ENCODE data around the gene RHOV. TPM values are rescaled to one million over a fixed set of nuclear protein-coding genes. Genes with fewer than 3 reads are reported as not detected.

The RHOV gene, protein sequence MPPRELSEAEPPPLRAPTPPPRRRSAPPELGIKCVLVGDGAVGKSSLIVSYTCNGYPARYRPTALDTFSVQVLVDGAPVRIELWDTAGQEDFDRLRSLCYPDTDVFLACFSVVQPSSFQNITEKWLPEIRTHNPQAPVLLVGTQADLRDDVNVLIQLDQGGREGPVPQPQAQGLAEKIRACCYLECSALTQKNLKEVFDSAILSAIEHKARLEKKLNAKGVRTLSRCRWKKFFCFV
- total RNA-seq (not detected), polyA plus RNA-seq (not detected)

DNA sequence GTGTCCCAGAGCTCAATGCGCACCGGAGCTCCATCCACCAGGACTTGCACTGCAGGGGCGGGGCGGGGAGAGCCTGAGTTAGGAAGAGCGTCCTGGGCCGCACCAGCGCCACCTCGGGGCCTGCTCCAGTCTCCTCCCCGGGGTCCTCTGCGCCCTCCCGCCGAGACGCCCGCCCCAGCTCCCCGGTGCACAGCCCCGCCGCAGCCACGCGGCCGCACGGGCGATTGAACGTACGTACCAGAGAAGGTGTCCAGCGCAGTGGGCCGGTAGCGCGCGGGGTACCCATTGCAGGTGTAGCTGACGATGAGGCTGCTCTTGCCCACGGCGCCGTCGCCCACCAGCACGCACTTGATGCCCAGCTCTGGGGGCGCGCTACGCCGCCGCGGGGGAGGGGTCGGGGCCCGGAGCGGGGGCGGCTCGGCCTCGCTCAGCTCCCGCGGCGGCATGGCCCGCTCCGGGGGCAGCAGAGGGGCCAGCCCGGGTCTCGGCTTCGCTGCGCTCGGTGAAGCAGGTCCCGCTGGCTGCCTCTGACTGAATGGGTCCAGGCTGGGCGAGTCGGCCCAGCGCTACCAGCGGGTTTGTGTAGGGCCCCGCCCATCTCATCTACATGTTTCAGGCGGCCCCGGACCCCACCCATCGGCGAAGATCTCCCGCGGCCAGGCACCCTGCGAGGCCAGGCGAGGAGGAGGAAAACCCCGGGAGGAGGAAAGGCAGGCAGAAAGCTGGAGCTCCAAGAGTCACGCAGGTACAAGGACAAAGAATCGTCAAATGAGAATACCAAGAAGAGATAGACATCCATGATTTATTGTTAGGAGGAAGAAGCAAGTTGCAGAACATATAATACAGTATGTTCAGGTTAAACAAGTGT is at the start of gene RHOV:
Gene RHOV, minus strand, starts transcription at position 541 of the 868 bp plus-strand sequence. Its CDS starts 95 bp downstream, at position 446.
- peaks cover 6% of the 10 kb centered on the region for H3K4me1 ChIP-seq (ENCODE audit: insufficient read depth, low read length)
- Mint-ChIP-seq H3K36me3 (no peaks in the 10 kb centered on the region), H3K4me3 (peak within 1 kb of the TSS; percentile 78 to 93 (median 88)), H3K27ac (no peak within 1 kb of the TSS), H3K4me1 (peaks cover 2 to 19% (median 8%) of the 10 kb centered on the region in 4 donors), H3K9me3 (no peaks in the 10 kb centered on the region), H3K27me3 (peaks cover 1% of the 10 kb centered on the region in 2 donors)
- H3K27ac ChIP-seq (ENCODE audit: low read depth, low read length) = no peak within 1 kb of the TSS
- no peaks in the 10 kb centered on the region for H3K36me3 ChIP-seq (ENCODE audit: insufficient read depth, low read length)
- DNase-seq = peak; percentile 31 to 62 (median 37)
- peak within 1 kb of the TSS in 1 of 2 donors; percentile 44 for H3K4me3 ChIP-seq (ENCODE audit: low read length in 2 of 2)
- intact Hi-C loops (cut with micrococcal nuclease) = no loop called here
- H3K27me3 ChIP-seq (ENCODE audit: insufficient read depth, low read length) = no peaks in the 10 kb centered on the region
- H3K9me3 ChIP-seq (ENCODE audit: control insufficient read depth in 1 of 2, low read length in 2 of 2) = no peaks in the 10 kb centered on the region
- CTCF ChIA-PET (ENCODE audit: partially characterized antibody) = interaction anchor here (0.8 to 3.2 kb wide), 7 partner anchors 8 to 23 kb away, joined by 3 to 15 read pairs (median 4); partner anchors contain the start of gene VPS18
- POLR2A ChIA-PET (ENCODE audit: partially characterized antibody) = interaction anchor here (0.7 to 0.9 kb wide), 2 partner anchors 11 to 20 kb away, joined by 3 read pairs; partner anchors contain the start of gene VPS18

DNA sequence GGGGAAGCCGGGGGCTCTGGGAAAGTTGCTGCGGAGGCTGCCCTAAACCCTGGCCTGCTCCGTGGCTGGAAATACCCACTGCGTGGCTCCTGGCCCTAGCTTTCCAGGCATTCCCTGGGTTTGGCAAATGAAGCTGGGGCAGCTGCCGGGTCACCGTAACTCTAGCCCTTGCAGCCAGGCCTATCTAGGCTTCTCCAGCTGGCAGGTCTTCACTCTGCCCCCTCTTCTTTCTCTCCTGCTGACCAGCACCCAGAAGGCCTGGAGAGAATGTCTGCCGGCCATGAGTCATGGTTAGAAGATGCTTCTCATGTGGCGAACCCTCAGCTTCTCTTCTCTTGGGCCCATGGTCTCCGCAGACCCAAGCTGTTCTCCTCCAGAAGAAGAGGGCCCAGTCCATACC is 49.5 kb upstream of the RHOV start:
- no peak overlapping the region for H3K27ac ChIP-seq (ENCODE audit: low read depth, low read length)
- Mint-ChIP-seq H3K27me3 (peaks cover 12 to 16% of the 10 kb centered on the region in 2 donors), H3K9me3 (no peaks in the 10 kb centered on the region), H3K4me1 (peaks cover 11 to 25% (median 15%) of the 10 kb centered on the region in 4 donors), H3K27ac (no peak overlapping the region), H3K36me3 (no peaks in the 10 kb centered on the region), H3K4me3 (no peak overlapping the region)
- no peak overlapping the region for H3K4me3 ChIP-seq (ENCODE audit: low read length in 2 of 2)
- H3K9me3 ChIP-seq (ENCODE audit: control insufficient read depth in 1 of 2, low read length in 2 of 2) = no peaks in the 10 kb centered on the region
- ChIA-PET CTCF (ENCODE audit: partially characterized antibody) (interaction anchor here (1.2 to 1.5 kb wide), 2 partner anchors 30 kb away, joined by 4 read pairs; partner anchors contain the start of genes CHAC1 and VPS18), POLR2A (ENCODE audit: partially characterized antibody) (interaction anchor here (1.2 kb wide), 1 partner anchor 17 kb away, joined by 5 read pairs; no protein-coding TSS in a partner anchor)
- H3K27me3 ChIP-seq (ENCODE audit: insufficient read depth, low read length) = peaks cover 14% of the 10 kb centered on the region
- H3K4me1 ChIP-seq (ENCODE audit: insufficient read depth, low read length) = peaks cover 26% of the 10 kb centered on the region
- intact Hi-C loops (cut with micrococcal nuclease) = no loop called here
- no peak for DNase-seq
- H3K36me3 ChIP-seq (ENCODE audit: insufficient read depth, low read length) = no peaks in the 10 kb centered on the region

DNA sequence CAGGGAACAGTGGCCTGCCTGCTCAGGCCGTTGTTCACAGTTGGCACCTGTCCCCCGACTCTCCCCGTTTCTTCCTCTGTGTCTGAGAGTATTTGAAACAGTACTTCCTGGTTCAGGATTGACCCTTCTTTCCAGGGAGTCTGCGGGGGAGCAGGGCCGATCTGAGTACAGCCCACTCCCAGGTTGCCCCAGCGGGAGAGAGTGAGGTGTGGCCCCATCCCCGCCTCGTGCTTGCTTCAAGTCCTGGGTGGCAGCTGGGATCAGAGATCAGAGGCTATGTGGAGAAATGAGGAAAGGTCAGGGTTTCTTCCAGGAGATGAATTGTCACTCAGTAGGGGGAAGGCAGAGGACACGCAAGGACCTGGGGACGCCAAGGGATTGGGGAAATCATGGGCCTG is 48.6 kb upstream of the RHOV start:
- H3K4me1 ChIP-seq (ENCODE audit: insufficient read depth, low read length) = peaks cover 16% of the 10 kb centered on the region
- no peak for DNase-seq
- Mint-ChIP-seq H3K27me3 (peaks cover 12 to 15% of the 10 kb centered on the region in 2 donors), H3K27ac (no peak overlapping the region), H3K4me1 (peaks cover 9 to 23% (median 14%) of the 10 kb centered on the region in 4 donors), H3K4me3 (no peak overlapping the region), H3K9me3 (no peaks in the 10 kb centered on the region), H3K36me3 (no peaks in the 10 kb centered on the region)
- POLR2A ChIA-PET (ENCODE audit: partially characterized antibody) = interaction anchor here (1.0 to 1.2 kb wide), 2 partner anchors 12 to 16 kb away, joined by 3 to 5 read pairs; no protein-coding TSS in a partner anchor
- H3K9me3 ChIP-seq (ENCODE audit: control insufficient read depth in 1 of 2, low read length in 2 of 2) = no peaks in the 10 kb centered on the region
- no peak overlapping the region for H3K4me3 ChIP-seq (ENCODE audit: low read length in 2 of 2)
- intact Hi-C loops (cut with micrococcal nuclease) = no loop called here
- H3K27me3 ChIP-seq (ENCODE audit: insufficient read depth, low read length) = peaks cover 13% of the 10 kb centered on the region
- H3K36me3 ChIP-seq (ENCODE audit: insufficient read depth, low read length) = no peaks in the 10 kb centered on the region
- CTCF ChIA-PET (ENCODE audit: partially characterized antibody) = no interaction called here
- no peak overlapping the region for H3K27ac ChIP-seq (ENCODE audit: low read depth, low read length)

DNA sequence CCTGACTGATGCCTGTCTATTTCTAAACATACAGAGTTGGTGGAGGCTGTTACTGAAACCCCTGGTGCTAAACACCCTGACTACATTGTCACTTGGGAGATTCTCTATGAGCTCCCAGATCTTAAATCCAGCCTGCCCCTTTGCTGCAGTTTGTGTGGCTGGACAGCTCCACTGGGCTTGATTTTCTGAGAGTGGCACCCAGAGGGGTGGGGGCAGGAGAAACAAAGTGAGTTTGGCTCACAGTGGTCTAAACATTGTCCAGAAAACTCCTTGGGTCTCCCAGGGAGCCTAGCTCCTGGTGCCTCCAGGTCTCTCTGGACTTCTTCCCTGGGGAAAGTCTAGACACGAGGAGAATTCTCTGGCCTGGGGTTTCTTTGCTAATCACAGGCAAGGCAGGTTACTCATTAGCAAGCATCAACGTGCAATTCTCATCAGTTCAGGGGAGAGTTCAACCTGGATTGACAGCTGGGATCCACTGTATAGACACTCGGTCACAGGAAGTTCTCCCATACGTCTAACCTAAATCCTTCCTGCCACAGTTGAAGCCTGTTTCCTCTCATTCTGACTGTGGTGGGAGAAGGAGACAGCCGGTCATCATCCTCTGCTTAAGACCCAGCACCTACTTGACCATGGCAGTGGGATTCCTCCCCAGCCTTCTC is 48.0 kb upstream of the RHOV start:
- ChIA-PET CTCF (ENCODE audit: partially characterized antibody) (no interaction called here), POLR2A (ENCODE audit: partially characterized antibody) (interaction anchor here (1.0 to 1.5 kb wide), 3 partner anchors 11 to 20 kb away, joined by 3 to 5 read pairs (median 3); no protein-coding TSS in a partner anchor)
- H3K27ac ChIP-seq (ENCODE audit: low read depth, low read length) = no peak overlapping the region
- Mint-ChIP-seq H3K9me3 (no peaks in the 10 kb centered on the region), H3K4me3 (no peak overlapping the region), H3K27me3 (peaks cover 9 to 12% of the 10 kb centered on the region in 2 donors), H3K4me1 (peaks cover 7 to 18% (median 11%) of the 10 kb centered on the region in 4 donors), H3K36me3 (no peaks in the 10 kb centered on the region), H3K27ac (no peak overlapping the region)
- peaks cover 11% of the 10 kb centered on the region for H3K4me1 ChIP-seq (ENCODE audit: insufficient read depth, low read length)
- peaks cover 8% of the 10 kb centered on the region for H3K27me3 ChIP-seq (ENCODE audit: insufficient read depth, low read length)
- no peaks in the 10 kb centered on the region for H3K36me3 ChIP-seq (ENCODE audit: insufficient read depth, low read length)
- no peak overlapping the region for H3K4me3 ChIP-seq (ENCODE audit: low read length in 2 of 2)
- DNase-seq = peak in 1 of 5 donors; percentile 7
- H3K9me3 ChIP-seq (ENCODE audit: control insufficient read depth in 1 of 2, low read length in 2 of 2) = no peaks in the 10 kb centered on the region
- intact Hi-C loops (cut with micrococcal nuclease) = no loop called here

DNA sequence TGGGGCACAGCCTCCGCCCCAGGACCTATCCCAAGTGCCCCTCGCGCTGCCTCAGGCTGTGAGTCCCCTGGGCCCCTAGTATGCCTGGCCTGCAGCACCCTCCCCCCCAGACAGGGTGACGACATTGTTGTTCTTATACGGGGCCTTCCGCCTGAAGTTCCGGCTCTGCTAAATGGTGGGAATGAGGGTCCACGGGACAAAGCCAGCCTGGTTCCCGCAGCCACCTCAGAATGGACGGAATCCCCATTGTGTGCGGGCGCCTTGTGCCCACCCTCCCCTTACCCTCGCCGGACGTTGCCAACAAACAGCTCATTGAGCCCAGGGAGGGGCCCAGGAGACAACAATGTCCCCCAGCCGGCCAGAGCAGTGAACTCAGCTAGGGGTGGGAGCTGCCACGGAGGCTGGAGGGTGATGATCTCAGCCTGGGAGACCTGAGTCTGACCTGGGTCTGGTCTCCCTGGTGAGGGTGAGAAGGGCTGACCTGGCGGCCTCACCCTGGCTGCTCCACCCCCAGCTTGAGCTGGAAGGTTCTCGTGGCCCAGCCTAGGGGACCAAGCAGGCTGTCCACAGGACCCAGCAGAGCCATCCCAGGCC is 44.9 kb upstream of the RHOV start:
- no peak for DNase-seq
- H3K9me3 ChIP-seq (ENCODE audit: control insufficient read depth in 1 of 2, low read length in 2 of 2) = no peaks in the 10 kb centered on the region
- H3K4me3 Mint-ChIP-seq = no peak overlapping the region

DNA sequence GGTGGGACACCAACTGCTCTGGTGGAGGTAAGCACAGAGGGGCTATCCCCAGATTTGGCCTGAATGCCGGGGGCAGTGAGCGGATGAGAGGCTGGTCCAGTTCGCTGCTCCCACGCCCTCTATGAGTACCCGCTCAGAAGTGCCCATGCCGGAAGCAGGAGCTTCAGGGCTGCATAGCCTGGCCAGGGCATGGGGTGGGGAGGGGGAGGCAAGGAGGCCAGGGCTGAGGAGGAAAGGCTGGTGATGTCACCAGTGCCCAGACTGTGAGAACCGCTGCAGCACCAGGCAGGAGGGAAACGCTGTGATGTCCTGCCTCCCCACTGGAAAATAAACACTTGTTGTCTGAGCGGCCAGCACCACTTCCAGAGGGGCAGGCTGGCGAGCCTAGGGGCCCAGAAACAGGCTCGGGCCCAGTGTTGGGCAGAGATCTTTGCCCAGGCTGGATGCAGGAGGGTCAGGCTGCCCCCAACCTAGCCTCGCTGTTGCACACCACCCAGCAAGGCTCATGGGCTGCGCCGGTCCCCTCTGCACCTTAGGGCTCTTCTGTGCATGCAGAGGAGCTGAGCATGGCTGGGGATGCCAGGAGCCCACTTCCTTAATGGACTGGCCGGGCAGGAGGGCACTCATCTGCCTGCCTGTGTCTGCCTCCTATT is 44.2 kb upstream of the RHOV start:
- no peaks in the 10 kb centered on the region for H3K27me3 Mint-ChIP-seq
- no peaks in the 10 kb centered on the region for H3K36me3 ChIP-seq (ENCODE audit: insufficient read depth, low read length)
- H3K4me3 ChIP-seq (ENCODE audit: low read length in 2 of 2) = no peak overlapping the region
- no peaks in the 10 kb centered on the region for H3K4me1 Mint-ChIP-seq
- H3K27ac ChIP-seq (ENCODE audit: low read depth, low read length) = no peak overlapping the region
- no peaks in the 10 kb centered on the region for H3K9me3 Mint-ChIP-seq
- intact Hi-C loops (cut with micrococcal nuclease) = no loop called here
- no peaks in the 10 kb centered on the region for H3K27me3 ChIP-seq (ENCODE audit: insufficient read depth, low read length)
- H3K36me3 Mint-ChIP-seq = no peaks in the 10 kb centered on the region
- H3K27ac Mint-ChIP-seq = no peak overlapping the region
- no peak overlapping the region for H3K4me3 Mint-ChIP-seq
- H3K9me3 ChIP-seq (ENCODE audit: control insufficient read depth in 1 of 2, low read length in 2 of 2) = no peaks in the 10 kb centered on the region
- POLR2A ChIA-PET (ENCODE audit: partially characterized antibody) = no interaction called here
- no peaks in the 10 kb centered on the region for H3K4me1 ChIP-seq (ENCODE audit: insufficient read depth, low read length)
- no peak for DNase-seq
- CTCF ChIA-PET (ENCODE audit: partially characterized antibody) = interaction anchor here (1.3 kb wide), 1 partner anchor 24 kb away, joined by 3 read pairs; no protein-coding TSS in a partner anchor

More for the DNA sequence above, 44.9 kb upstream of the RHOV start:
- intact Hi-C loops (cut with micrococcal nuclease) = no loop called here
- CTCF ChIA-PET (ENCODE audit: partially characterized antibody) = no interaction called here
- no peaks in the 10 kb centered on the region for H3K4me1 ChIP-seq (ENCODE audit: insufficient read depth, low read length)
- no peak overlapping the region for H3K4me3 ChIP-seq (ENCODE audit: low read length in 2 of 2)
- H3K27me3 ChIP-seq (ENCODE audit: insufficient read depth, low read length) = no peaks in the 10 kb centered on the region
- Mint-ChIP-seq H3K27ac (no peak overlapping the region), H3K27me3 (no peaks in the 10 kb centered on the region), H3K9me3 (no peaks in the 10 kb centered on the region), H3K36me3 (no peaks in the 10 kb centered on the region), H3K4me1 (no peaks in the 10 kb centered on the region)
- H3K27ac ChIP-seq (ENCODE audit: low read depth, low read length) = no peak overlapping the region
- no peaks in the 10 kb centered on the region for H3K36me3 ChIP-seq (ENCODE audit: insufficient read depth, low read length)
- POLR2A ChIA-PET (ENCODE audit: partially characterized antibody) = no interaction called here
